GM23338 (cell line): ENCODE results near the gene CCDC157. TPM values are rescaled to one million over a fixed set of nuclear protein-coding genes. Genes with fewer than 3 reads are reported as not detected.

ENCODE experiments used
- ATAC-seq: fragments of 200-7000 bp; cut with Tn5 transposase; 3 replicates; pipeline ENCODE4 v1.9.1; 2020
- DNase-seq: peaks from one replicate; pipeline ENCODE4 v3.0.0-alpha.2; 2015; ENCODE audit warnings: low spot score
- H2AFZ ChIP-seq: fragments of 200-600 bp; sonication (generic); 2 replicates; pipeline ENCODE4 v1.8.0; 2016; ENCODE audit warnings: antibody characterized with exemption, mild to moderate bottlenecking, moderate library complexity
- H3F3A ChIP-seq: fragments of 200-600 bp; sonication (generic); replicated peaks from 2 replicates; pipeline ENCODE4 v1.8.0; 2017; ENCODE audit warnings: antibody characterized with exemption, mixed run types, low read depth
- H3K27ac ChIP-seq: fragments of 200-600 bp; sonication (generic); 2 replicates; pipeline ENCODE4 v1.6.1; 2016; ENCODE audit warnings: low read depth
- H3K27me3 ChIP-seq: fragments of 200-600 bp; sonication (generic); 2 replicates; pipeline ENCODE4 v1.8.0; 2016; ENCODE audit warnings: mild to moderate bottlenecking, mixed run types, moderate library complexity; ENCODE audit not compliant: insufficient read depth
- H3K36me3 ChIP-seq: fragments of 200-600 bp; sonication (generic); 2 replicates; pipeline ENCODE4 v1.8.0; 2016; ENCODE audit warnings: mild to moderate bottlenecking; ENCODE audit not compliant: insufficient read depth
- H3K4me1 ChIP-seq: fragments of 200-600 bp; sonication (generic); 2 replicates; pipeline ENCODE4 v1.8.0; 2016; ENCODE audit warnings: mild to moderate bottlenecking, moderate library complexity; ENCODE audit not compliant: insufficient read depth
- H3K4me2 ChIP-seq: fragments of 200-600 bp; sonication (generic); 2 replicates; pipeline ENCODE4 v1.7.1; 2017; ENCODE audit warnings: mixed run types
- H3K4me3 ChIP-seq: fragments of 200-600 bp; sonication (generic); 2 replicates; pipeline ENCODE4 v1.6.1; 2016; ENCODE audit warnings: mixed run types
- H3K79me2 ChIP-seq: fragments of 200-600 bp; sonication (generic); replicated peaks from 2 replicates; pipeline ENCODE4 v1.8.0; 2017; ENCODE audit warnings: mild to moderate bottlenecking; ENCODE audit not compliant: insufficient read depth
- H3K9me2 ChIP-seq: fragments of 200-600 bp; sonication (generic); 2 replicates; pipeline ENCODE4 v1.8.0; 2017; ENCODE audit not compliant: insufficient read depth
- H4K20me1 ChIP-seq: fragments of 200-600 bp; sonication (generic); replicated peaks from 2 replicates; pipeline ENCODE4 v1.8.0; 2017; ENCODE audit warnings: mild to moderate bottlenecking; ENCODE audit not compliant: insufficient read depth
- H3K27ac Mint-ChIP-seq: 2 replicates; pipeline ENCODE4 v1.8.0; 2020; ENCODE audit warnings: inconsistent platforms, mild to moderate bottlenecking, moderate library complexity, mixed read lengths
- H3K27me3 Mint-ChIP-seq: 3 replicates; pipeline ENCODE4 v1.8.0; 2022; ENCODE audit warnings: low read depth, mild to moderate bottlenecking, moderate library complexity, mixed read lengths, inconsistent platforms; ENCODE audit not compliant: insufficient read depth, poor library complexity
- H3K36me3 Mint-ChIP-seq: 3 replicates; pipeline ENCODE4 v1.8.0; 2021; ENCODE audit warnings: low read depth, mild to moderate bottlenecking, inconsistent platforms, moderate library complexity, mixed read lengths
- H3K4me1 Mint-ChIP-seq: 3 replicates; pipeline ENCODE4 v1.8.0; 2020; ENCODE audit warnings: mild to moderate bottlenecking, inconsistent platforms, mixed read lengths
- H3K4me3 Mint-ChIP-seq: 3 replicates; pipeline ENCODE4 v1.8.0; 2021; ENCODE audit warnings: moderate library complexity, mild to moderate bottlenecking, inconsistent platforms, mixed read lengths
- H3K9me3 Mint-ChIP-seq: 3 replicates; pipeline ENCODE4 v1.8.0; 2020; ENCODE audit warnings: moderate library complexity, mild to moderate bottlenecking, inconsistent platforms, mixed read lengths
- CREB1 ChIP-seq: fragments of 250-450 bp; sonication (Bioruptor Pico); IDR thresholded peaks from 2 replicates; pipeline ENCODE4 v1.5.0; 2020; ENCODE audit warnings: low read depth, mild to moderate bottlenecking, moderate library complexity
- EZH2 ChIP-seq: fragments of 200-600 bp; sonication (generic); IDR thresholded peaks from one replicate; pipeline ENCODE4 v1.8.0; 2017; ENCODE audit warnings: antibody characterized with exemption, mild to moderate bottlenecking, low read depth; ENCODE audit not compliant: unreplicated experiment
- EZH2phosphoT487 ChIP-seq: fragments of 200-600 bp; sonication (generic); IDR thresholded peaks from one replicate; pipeline ENCODE4 v1.8.1; 2018; ENCODE audit warnings: antibody characterized with exemption; ENCODE audit not compliant: unreplicated experiment
- JUNB ChIP-seq: IDR thresholded peaks from one replicate; pipeline ENCODE4 v1.6.1; 2016; ENCODE audit warnings: antibody characterized with exemption; ENCODE audit not compliant: unreplicated experiment
- NANOG ChIP-seq: IDR thresholded peaks from 2 replicates; pipeline ENCODE4 v1.6.1; 2016; ENCODE audit warnings: antibody characterized with exemption, borderline replicate concordance
- POLR2AphosphoS5 ChIP-seq: IDR thresholded peaks from 2 replicates; pipeline ENCODE4 v1.6.1; 2016; ENCODE audit warnings: antibody characterized with exemption, low read depth
- STAT1 ChIP-seq: IDR thresholded peaks from one replicate; pipeline ENCODE4 v1.6.1; 2016; ENCODE audit warnings: antibody characterized with exemption; ENCODE audit not compliant: unreplicated experiment
- ZNF114 ChIP-seq: fragments of 250-450 bp; sonication (Bioruptor Pico); IDR thresholded peaks from 2 replicates; pipeline ENCODE4 v1.5.0; 2020; ENCODE audit warnings: mild to moderate bottlenecking, moderate library complexity
- ZNF331 ChIP-seq: fragments of 250-450 bp; sonication (Bioruptor Pico); IDR thresholded peaks from 2 replicates; pipeline ENCODE4 v1.5.0; 2020; ENCODE audit warnings: low read depth, mild to moderate bottlenecking, moderate library complexity
- polyA plus RNA-seq: library from polyadenylated mRNA; unstranded; fragments of >200 nt; fragmentation: Nextera tagmentation; extraction: Ambion mirVana; gene quantifications from 2 replicates; pipeline ENCODE4 v1.2.1, GENCODE V29; 2016
- total RNA-seq: library from RNA; depleted of rRNA; stranded (reverse); fragments of >200 nt; shearing (Covaris generic); gene quantifications from 2 replicates; pipeline ENCODE4 v1.2.3, GENCODE V29; 2014
- TF ChIP-seq, protein P1 (sequence below): fragments of 250-450 bp; sonication (Bioruptor Pico); IDR thresholded peaks from 2 replicates; pipeline ENCODE4 v1.5.0; 2020; ENCODE audit warnings: mild to moderate bottlenecking, moderate library complexity
- TF ChIP-seq, protein P2 (sequence below), 2 experiments: fragments of 200-600 bp in 1 of 2; sonication (generic) in 1 of 2; conservative IDR thresholded peaks; 2 replicates each; pipeline versions ENCODE4 v1.5.1 to v1.6.1; 2016 to 2017; ENCODE audit warnings: antibody characterized with exemption in 2 of 2, low read depth in 2 of 2, mild to moderate bottlenecking in 2 of 2, moderate library complexity in 1 of 2
- TF ChIP-seq, protein P3 (sequence below): IDR thresholded peaks from one replicate; pipeline ENCODE4 v1.6.1; 2018; ENCODE audit warnings: antibody characterized with exemption; ENCODE audit not compliant: unreplicated experiment
- TF ChIP-seq, protein P4 (sequence below): IDR thresholded peaks from 2 replicates; pipeline ENCODE4 v1.6.1; 2016; ENCODE audit warnings: antibody characterized with exemption

The CCDC157 gene
- total and polyA plus RNA-seq, 2 experiments from 2014 or later = 3.8 to 7.9 TPM

GRCh38 chr22:30321461-30321860 lies 35.3 kb upstream of the CCDC157 start:
- Mint-ChIP-seq H3K4me1 (peaks cover 15% of the 10 kb centered on the region), H3K9me3 (no peaks in the 10 kb centered on the region), H3K27me3 (peaks cover 5% of the 10 kb centered on the region), H3K36me3 (no peaks in the 10 kb centered on the region), H3K4me3 (no peak overlapping the region), H3K27ac (no peak overlapping the region)
- H4K20me1 ChIP-seq = peaks cover 4% of the 10 kb centered on the region; the same call in 1 of the 2 replicates
- ATAC-seq = no peak
- no peak for DNase-seq
- H3K4me3 ChIP-seq = no peak overlapping the region
- H3K36me3 ChIP-seq = no peaks in the 10 kb centered on the region
- H3K27ac ChIP-seq = no peak overlapping the region
- no peaks in the 10 kb centered on the region for H3K79me2 ChIP-seq
- TF ChIP-seq, protein P1, sequence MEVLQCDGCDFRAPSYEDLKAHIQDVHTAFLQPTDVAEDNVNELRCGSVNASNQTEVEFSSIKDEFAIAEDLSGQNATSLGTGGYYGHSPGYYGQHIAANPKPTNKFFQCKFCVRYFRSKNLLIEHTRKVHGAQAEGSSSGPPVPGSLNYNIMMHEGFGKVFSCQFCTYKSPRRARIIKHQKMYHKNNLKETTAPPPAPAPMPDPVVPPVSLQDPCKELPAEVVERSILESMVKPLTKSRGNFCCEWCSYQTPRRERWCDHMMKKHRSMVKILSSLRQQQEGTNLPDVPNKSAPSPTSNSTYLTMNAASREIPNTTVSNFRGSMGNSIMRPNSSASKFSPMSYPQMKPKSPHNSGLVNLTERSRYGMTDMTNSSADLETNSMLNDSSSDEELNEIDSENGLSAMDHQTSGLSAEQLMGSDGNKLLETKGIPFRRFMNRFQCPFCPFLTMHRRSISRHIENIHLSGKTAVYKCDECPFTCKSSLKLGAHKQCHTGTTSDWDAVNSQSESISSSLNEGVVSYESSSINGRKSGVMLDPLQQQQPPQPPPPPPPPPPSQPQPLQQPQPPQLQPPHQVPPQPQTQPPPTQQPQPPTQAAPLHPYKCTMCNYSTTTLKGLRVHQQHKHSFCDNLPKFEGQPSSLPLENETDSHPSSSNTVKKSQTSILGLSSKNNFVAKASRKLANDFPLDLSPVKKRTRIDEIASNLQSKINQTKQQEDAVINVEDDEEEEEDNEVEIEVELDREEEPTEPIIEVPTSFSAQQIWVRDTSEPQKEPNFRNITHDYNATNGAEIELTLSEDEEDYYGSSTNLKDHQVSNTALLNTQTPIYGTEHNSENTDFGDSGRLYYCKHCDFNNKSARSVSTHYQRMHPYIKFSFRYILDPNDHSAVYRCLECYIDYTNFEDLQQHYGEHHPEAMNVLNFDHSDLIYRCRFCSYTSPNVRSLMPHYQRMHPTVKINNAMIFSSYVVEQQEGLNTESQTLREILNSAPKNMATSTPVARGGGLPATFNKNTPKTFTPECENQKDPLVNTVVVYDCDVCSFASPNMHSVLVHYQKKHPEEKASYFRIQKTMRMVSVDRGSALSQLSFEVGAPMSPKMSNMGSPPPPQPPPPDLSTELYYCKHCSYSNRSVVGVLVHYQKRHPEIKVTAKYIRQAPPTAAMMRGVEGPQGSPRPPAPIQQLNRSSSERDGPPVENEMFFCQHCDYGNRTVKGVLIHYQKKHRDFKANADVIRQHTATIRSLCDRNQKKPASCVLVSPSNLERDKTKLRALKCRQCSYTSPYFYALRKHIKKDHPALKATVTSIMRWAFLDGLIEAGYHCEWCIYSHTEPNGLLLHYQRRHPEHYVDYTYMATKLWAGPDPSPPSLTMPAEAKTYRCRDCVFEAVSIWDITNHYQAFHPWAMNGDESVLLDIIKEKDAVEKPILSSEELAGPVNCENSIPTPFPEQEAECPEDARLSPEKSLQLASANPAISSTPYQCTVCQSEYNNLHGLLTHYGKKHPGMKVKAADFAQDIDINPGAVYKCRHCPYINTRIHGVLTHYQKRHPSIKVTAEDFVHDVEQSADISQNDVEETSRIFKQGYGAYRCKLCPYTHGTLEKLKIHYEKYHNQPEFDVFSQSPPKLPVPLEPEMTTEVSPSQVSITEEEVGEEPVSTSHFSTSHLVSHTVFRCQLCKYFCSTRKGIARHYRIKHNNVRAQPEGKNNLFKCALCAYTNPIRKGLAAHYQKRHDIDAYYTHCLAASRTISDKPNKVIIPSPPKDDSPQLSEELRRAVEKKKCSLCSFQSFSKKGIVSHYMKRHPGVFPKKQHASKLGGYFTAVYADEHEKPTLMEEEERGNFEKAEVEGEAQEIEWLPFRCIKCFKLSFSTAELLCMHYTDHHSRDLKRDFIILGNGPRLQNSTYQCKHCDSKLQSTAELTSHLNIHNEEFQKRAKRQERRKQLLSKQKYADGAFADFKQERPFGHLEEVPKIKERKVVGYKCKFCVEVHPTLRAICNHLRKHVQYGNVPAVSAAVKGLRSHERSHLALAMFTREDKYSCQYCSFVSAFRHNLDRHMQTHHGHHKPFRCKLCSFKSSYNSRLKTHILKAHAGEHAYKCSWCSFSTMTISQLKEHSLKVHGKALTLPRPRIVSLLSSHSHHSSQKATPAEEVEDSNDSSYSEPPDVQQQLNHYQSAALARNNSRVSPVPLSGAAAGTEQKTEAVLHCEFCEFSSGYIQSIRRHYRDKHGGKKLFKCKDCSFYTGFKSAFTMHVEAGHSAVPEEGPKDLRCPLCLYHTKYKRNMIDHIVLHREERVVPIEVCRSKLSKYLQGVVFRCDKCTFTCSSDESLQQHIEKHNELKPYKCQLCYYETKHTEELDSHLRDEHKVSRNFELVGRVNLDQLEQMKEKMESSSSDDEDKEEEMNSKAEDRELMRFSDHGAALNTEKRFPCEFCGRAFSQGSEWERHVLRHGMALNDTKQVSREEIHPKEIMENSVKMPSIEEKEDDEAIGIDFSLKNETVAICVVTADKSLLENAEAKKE (CRISPR knock-in tag) = no peak
- TF ChIP-seq JUNB (no peak), ZNF114 (CRISPR knock-in tag) (no peak), POLR2AphosphoS5 (no peak), NANOG (no peak), STAT1 (no peak), CREB1 (CRISPR knock-in tag) (no peak), EZH2phosphoT487 (no peak), EZH2 (no peak), ZNF331 (CRISPR knock-in tag) (no peak)
- TF ChIP-seq, protein P2, sequence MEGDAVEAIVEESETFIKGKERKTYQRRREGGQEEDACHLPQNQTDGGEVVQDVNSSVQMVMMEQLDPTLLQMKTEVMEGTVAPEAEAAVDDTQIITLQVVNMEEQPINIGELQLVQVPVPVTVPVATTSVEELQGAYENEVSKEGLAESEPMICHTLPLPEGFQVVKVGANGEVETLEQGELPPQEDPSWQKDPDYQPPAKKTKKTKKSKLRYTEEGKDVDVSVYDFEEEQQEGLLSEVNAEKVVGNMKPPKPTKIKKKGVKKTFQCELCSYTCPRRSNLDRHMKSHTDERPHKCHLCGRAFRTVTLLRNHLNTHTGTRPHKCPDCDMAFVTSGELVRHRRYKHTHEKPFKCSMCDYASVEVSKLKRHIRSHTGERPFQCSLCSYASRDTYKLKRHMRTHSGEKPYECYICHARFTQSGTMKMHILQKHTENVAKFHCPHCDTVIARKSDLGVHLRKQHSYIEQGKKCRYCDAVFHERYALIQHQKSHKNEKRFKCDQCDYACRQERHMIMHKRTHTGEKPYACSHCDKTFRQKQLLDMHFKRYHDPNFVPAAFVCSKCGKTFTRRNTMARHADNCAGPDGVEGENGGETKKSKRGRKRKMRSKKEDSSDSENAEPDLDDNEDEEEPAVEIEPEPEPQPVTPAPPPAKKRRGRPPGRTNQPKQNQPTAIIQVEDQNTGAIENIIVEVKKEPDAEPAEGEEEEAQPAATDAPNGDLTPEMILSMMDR (conservative IDR thresholded peaks at IDR 0.05; ENCODE audit: low read depth in 2 of 2) = no peak
- TF ChIP-seq, protein P3, sequence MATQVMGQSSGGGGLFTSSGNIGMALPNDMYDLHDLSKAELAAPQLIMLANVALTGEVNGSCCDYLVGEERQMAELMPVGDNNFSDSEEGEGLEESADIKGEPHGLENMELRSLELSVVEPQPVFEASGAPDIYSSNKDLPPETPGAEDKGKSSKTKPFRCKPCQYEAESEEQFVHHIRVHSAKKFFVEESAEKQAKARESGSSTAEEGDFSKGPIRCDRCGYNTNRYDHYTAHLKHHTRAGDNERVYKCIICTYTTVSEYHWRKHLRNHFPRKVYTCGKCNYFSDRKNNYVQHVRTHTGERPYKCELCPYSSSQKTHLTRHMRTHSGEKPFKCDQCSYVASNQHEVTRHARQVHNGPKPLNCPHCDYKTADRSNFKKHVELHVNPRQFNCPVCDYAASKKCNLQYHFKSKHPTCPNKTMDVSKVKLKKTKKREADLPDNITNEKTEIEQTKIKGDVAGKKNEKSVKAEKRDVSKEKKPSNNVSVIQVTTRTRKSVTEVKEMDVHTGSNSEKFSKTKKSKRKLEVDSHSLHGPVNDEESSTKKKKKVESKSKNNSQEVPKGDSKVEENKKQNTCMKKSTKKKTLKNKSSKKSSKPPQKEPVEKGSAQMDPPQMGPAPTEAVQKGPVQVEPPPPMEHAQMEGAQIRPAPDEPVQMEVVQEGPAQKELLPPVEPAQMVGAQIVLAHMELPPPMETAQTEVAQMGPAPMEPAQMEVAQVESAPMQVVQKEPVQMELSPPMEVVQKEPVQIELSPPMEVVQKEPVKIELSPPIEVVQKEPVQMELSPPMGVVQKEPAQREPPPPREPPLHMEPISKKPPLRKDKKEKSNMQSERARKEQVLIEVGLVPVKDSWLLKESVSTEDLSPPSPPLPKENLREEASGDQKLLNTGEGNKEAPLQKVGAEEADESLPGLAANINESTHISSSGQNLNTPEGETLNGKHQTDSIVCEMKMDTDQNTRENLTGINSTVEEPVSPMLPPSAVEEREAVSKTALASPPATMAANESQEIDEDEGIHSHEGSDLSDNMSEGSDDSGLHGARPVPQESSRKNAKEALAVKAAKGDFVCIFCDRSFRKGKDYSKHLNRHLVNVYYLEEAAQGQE = no peak
- TF ChIP-seq, protein P4, sequence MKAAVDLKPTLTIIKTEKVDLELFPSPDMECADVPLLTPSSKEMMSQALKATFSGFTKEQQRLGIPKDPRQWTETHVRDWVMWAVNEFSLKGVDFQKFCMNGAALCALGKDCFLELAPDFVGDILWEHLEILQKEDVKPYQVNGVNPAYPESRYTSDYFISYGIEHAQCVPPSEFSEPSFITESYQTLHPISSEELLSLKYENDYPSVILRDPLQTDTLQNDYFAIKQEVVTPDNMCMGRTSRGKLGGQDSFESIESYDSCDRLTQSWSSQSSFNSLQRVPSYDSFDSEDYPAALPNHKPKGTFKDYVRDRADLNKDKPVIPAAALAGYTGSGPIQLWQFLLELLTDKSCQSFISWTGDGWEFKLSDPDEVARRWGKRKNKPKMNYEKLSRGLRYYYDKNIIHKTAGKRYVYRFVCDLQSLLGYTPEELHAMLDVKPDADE = no peak
- no peaks in the 10 kb centered on the region for H3F3A ChIP-seq
- H2AFZ ChIP-seq = no peak overlapping the region
- H3K27me3 ChIP-seq = no peaks in the 10 kb centered on the region
- H3K9me2 ChIP-seq = no peaks in the 10 kb centered on the region
- H3K4me2 ChIP-seq = no peak overlapping the region
- H3K4me1 ChIP-seq = no peaks in the 10 kb centered on the region; the same call in 1 of the 2 replicates
